ENCODE measurements around the gene EEF1AKMT2. TPM values are rescaled to one million over a fixed set of nuclear protein-coding genes. Genes with fewer than 3 reads are reported as not detected.

EEF1AKMT2 gene
- total and polyA plus RNA-seq, 2 donors from 2014 or later = 18.0 to 20.5 TPM

DNA sequence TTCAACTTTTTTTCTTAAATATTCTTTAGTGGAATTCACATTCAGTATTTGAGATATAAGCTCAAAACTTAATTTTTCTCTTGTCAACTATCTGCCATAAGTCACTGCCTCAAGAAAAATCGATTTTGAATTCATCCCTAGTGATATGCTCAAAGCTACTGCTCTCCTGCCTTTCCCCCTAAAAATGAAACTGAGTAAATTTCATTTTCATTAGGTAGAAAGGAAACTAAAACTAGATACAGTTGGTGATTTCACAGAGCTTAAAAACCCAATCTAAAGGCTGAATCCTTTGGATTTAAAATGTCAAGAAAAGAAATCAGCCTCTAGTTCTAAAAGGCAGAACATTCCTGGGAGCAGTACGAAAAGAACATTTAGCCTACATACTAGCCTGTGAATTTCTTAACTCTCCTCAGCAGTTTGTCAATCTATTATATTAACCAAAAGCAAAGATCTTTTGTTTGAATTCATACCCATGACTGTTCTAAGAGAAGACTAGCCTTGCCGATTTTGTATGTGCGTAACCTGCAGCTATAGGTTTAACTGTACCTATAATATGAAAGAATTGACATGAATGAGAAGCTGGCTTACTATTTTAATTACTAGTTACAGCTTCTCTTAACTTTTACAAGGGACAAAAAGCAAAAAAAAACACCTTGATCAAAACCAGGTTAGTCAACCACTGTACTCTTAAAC lies 42.6 kb downstream of the EEF1AKMT2 start:
- Histone ChIP-seq H3K4me1 (ENCODE audit: control insufficient read depth in 2 of 3, insufficient read depth in 2 of 3, low read depth in 1 of 3, low read length in 3 of 3) (peaks cover 4 to 12% (median 4%) of the 10 kb centered on the region in 3 donors), H3K36me3 (ENCODE audit: control insufficient read depth in 2 of 3, insufficient read depth in 3 of 3, low read length in 3 of 3) (peaks cover 0 to 4% (median 0%) of the 10 kb centered on the region in 3 donors), H3K27me3 (ENCODE audit: control insufficient read depth, insufficient read depth, low read length) (no peaks in the 10 kb centered on the region), H3K27ac (ENCODE audit: low read depth in 2 of 2, low read length in 2 of 2) (no peak overlapping the region), H3K9me3 (ENCODE audit: control insufficient read depth in 2 of 3, insufficient read depth in 1 of 3, low read length in 3 of 3) (no peaks in the 10 kb centered on the region), H3K9ac (ENCODE audit: low read length in 3 of 3) (no peak overlapping the region), H3K4me3 (ENCODE audit: low read length in 3 of 3) (no peak overlapping the region)
- FAIRE-seq = no peak
- TF ChIP-seq, protein P1, sequence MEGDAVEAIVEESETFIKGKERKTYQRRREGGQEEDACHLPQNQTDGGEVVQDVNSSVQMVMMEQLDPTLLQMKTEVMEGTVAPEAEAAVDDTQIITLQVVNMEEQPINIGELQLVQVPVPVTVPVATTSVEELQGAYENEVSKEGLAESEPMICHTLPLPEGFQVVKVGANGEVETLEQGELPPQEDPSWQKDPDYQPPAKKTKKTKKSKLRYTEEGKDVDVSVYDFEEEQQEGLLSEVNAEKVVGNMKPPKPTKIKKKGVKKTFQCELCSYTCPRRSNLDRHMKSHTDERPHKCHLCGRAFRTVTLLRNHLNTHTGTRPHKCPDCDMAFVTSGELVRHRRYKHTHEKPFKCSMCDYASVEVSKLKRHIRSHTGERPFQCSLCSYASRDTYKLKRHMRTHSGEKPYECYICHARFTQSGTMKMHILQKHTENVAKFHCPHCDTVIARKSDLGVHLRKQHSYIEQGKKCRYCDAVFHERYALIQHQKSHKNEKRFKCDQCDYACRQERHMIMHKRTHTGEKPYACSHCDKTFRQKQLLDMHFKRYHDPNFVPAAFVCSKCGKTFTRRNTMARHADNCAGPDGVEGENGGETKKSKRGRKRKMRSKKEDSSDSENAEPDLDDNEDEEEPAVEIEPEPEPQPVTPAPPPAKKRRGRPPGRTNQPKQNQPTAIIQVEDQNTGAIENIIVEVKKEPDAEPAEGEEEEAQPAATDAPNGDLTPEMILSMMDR (IDR thresholded peaks at IDR 0.05; ENCODE audit: borderline replicate concordance, extremely low read depth, insufficient read depth) = no peak
- intact Hi-C loops (cut with DNase I) = loop anchor here (10.0 kb wide), 1 partner anchor 214 kb away; no protein-coding TSS in a partner anchor
- DNase-seq = no peak

DNA sequence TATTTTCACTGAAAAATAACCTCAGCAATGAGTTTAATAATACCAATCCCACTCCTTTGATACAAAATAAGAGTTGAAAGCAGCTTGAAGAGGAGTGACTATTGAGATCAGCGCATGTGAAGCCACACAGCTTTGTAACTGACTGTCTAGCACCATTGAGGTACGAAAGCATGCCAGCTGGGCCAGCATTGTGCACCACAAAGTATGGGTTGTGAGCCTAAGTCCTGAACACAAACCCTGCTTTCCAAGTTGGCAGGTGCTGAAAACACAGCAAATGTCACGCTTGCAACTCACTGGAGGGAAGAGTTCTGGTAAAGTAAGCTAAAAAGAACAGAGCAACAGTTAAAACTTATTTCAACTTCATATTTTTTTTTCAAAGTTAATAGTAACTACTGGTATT lies 43.5 kb downstream of the EEF1AKMT2 start:
- intact Hi-C loops (cut with DNase I) = loop anchor here (10.0 kb wide), 1 partner anchor 213 kb away; no protein-coding TSS in a partner anchor
- FAIRE-seq = no peak

DNA sequence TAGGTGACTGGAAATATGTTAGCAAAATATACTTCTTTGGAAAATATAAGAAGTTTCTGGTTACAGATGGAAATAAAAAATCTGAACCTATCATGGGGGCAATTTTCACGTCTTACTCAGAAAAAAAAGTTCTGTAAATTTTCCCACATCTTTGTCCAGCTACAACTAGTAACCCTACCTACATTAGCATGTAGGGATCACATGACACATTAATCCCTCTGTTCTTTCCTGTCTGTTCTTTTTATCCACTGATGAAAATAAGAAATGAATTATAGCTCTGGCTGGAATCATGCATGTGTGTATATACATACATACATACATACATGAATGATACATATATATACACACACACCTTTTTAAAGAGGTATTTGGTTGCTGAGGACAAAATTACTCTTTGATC lies 43.9 kb downstream of the EEF1AKMT2 start:
- Histone ChIP-seq H3K9ac (ENCODE audit: low read length in 3 of 3) (no peak overlapping the region), H3K27me3 (ENCODE audit: control insufficient read depth, insufficient read depth, low read length) (no peaks in the 10 kb centered on the region), H3K27ac (ENCODE audit: low read depth in 2 of 2, low read length in 2 of 2) (no peak overlapping the region), H3K4me1 (ENCODE audit: control insufficient read depth in 2 of 3, insufficient read depth in 2 of 3, low read depth in 1 of 3, low read length in 3 of 3) (peaks cover 4 to 12% (median 5%) of the 10 kb centered on the region in 3 donors), H3K4me3 (ENCODE audit: low read length in 3 of 3) (no peak overlapping the region), H3K36me3 (ENCODE audit: control insufficient read depth in 2 of 3, insufficient read depth in 3 of 3, low read length in 3 of 3) (peaks cover 0 to 4% (median 0%) of the 10 kb centered on the region in 3 donors), H3K9me3 (ENCODE audit: control insufficient read depth in 2 of 3, insufficient read depth in 1 of 3, low read length in 3 of 3) (no peaks in the 10 kb centered on the region)
- intact Hi-C loops (cut with DNase I) = loop anchor here (10.0 kb wide), 1 partner anchor 213 kb away; no protein-coding TSS in a partner anchor
- DNase-seq = no peak
- TF ChIP-seq, protein P1 (IDR thresholded peaks at IDR 0.05; ENCODE audit: borderline replicate concordance, extremely low read depth, insufficient read depth) = no peak
- FAIRE-seq = no peak

More for the DNA sequence above, 43.5 kb downstream of the EEF1AKMT2 start:
- Histone ChIP-seq H3K4me3 (ENCODE audit: low read length in 3 of 3) (no peak overlapping the region), H3K27ac (ENCODE audit: low read depth in 2 of 2, low read length in 2 of 2) (no peak overlapping the region), H3K9ac (ENCODE audit: low read length in 3 of 3) (no peak overlapping the region), H3K9me3 (ENCODE audit: control insufficient read depth in 2 of 3, insufficient read depth in 1 of 3, low read length in 3 of 3) (no peaks in the 10 kb centered on the region), H3K36me3 (ENCODE audit: control insufficient read depth in 2 of 3, insufficient read depth in 3 of 3, low read length in 3 of 3) (peaks cover 0 to 4% (median 0%) of the 10 kb centered on the region in 3 donors), H3K4me1 (ENCODE audit: control insufficient read depth in 2 of 3, insufficient read depth in 2 of 3, low read depth in 1 of 3, low read length in 3 of 3) (peaks cover 4 to 12% (median 4%) of the 10 kb centered on the region in 3 donors), H3K27me3 (ENCODE audit: control insufficient read depth, insufficient read depth, low read length) (no peaks in the 10 kb centered on the region)
- DNase-seq = peak in 1 of 5 donors; percentile 20
- TF ChIP-seq, protein P1 (IDR thresholded peaks at IDR 0.05; ENCODE audit: borderline replicate concordance, extremely low read depth, insufficient read depth) = no peak

All from kidney (tissue), 14 donors.